ENCODE results near the gene SBNO2.
"Not testable (repeated sequence)": the region's sequence is repeated elsewhere in the genome, so short reads cannot be mapped to it uniquely, and the experiment has no call there.

SBNO2 gene

GRCh38 chr19:1116726-1117581 lies 57.1 kb downstream of the SBNO2 start:
- FAIRE-seq, result no peak

GRCh38 chr19:1115646-1116420 lies 58.2 kb downstream of the SBNO2 start:
- no peak for FAIRE-seq

- not testable (repeated sequence) for FAIRE-seq
Observed at GRCh38 chr19:1114728-1115127, 59.3 kb downstream of the SBNO2 start.

GRCh38 chr19:1113986-1114483 lies 60.0 kb downstream of the SBNO2 start:
- no peak for FAIRE-seq

- FAIRE-seq, result no peak
Observed at GRCh38 chr19:1113030-1113985, 60.8 kb downstream of the SBNO2 start.

GRCh38 chr19:1112268-1113029 lies 61.6 kb downstream of the SBNO2 start:
- no peak for FAIRE-seq

GRCh38 chr19:1111641-1112267 lies 62.3 kb downstream of the SBNO2 start:
- FAIRE-seq, result no peak

- no peak for FAIRE-seq
Observed at GRCh38 chr19:1110809-1111640, 63.0 kb downstream of the SBNO2 start.

GRCh38 chr19:1109697-1110671 lies 64.1 kb downstream of the SBNO2 start:
- FAIRE-seq, result no peak

- FAIRE-seq, result no peak
Observed at GRCh38 chr19:1109032-1109551, 65.0 kb downstream of the SBNO2 start.

- no peak for FAIRE-seq
Observed at GRCh38 chr19:1108291-1109031, 65.6 kb downstream of the SBNO2 start.

- FAIRE-seq, result no peak
Observed at GRCh38 chr19:1107661-1108261, 66.3 kb downstream of the SBNO2 start.

- FAIRE-seq, result no peak
Observed at GRCh38 chr19:1106841-1107660, 67.0 kb downstream of the SBNO2 start.

- FAIRE-seq, result no peak
Observed at GRCh38 chr19:1105873-1106840, 67.9 kb downstream of the SBNO2 start.
